ENCODE results near the gene LEFTY2. TPM values are rescaled to one million over a fixed set of nuclear protein-coding genes. Genes with fewer than 3 reads are reported as not detected.

LEFTY2 gene
- total and polyA plus RNA-seq, 7 donors: 0.03 to 1.2 (median 0.13) TPM; not detected in 2

GRCh38 chr1:225953315-225953714, 12.3 kb upstream of the LEFTY2 start:
- no peak overlapping the region for H3K4me3 ChIP-seq
- H3K9me3 ChIP-seq: no peaks in the 10 kb centered on the region
- H3K4me1 ChIP-seq: no peaks in the 10 kb centered on the region
- intact Hi-C loops (cut with DNase I): no loop called here
- ATAC-seq: no peak
- 82 to 90% (median 83%) methylated on average over 4 of the region's 4 CpGs for WGBS, 3 donors
- H3K27ac ChIP-seq: no peak overlapping the region
- no peaks in the 10 kb centered on the region for H3K36me3 ChIP-seq (ENCODE audit: insufficient read depth in 1 of 2, low read depth in 1 of 2)
- no peak for DNase-seq
- no peaks in the 10 kb centered on the region for H3K27me3 ChIP-seq (ENCODE audit: insufficient read depth in 3 of 3, low read length in 2 of 3)
- no peak for TF ChIP-seq CTCF (IDR thresholded peaks at IDR 0.05)

GRCh38 chr1:225950905-225951497, 10.0 kb upstream of the LEFTY2 start:
- no peaks in the 10 kb centered on the region for H3K9me3 ChIP-seq
- intact Hi-C loops (cut with DNase I): no loop called here
- no peak overlapping the region for H3K27ac ChIP-seq
- H3K36me3 ChIP-seq (ENCODE audit: insufficient read depth in 1 of 2, low read depth in 1 of 2): no peaks in the 10 kb centered on the region
- peaks cover 0 to 2% (median 2%) of the 10 kb centered on the region in 3 donors for H3K27me3 ChIP-seq (ENCODE audit: insufficient read depth in 3 of 3, low read length in 2 of 3)
- ATAC-seq (no peak), DNase-seq (no peak)
- 57 to 76% (median 62%) methylated on average over 9 of the region's 9 CpGs for WGBS, 3 donors
- no peak overlapping the region for H3K4me3 ChIP-seq
- no peaks in the 10 kb centered on the region for H3K4me1 ChIP-seq
- no peak for TF ChIP-seq CTCF (IDR thresholded peaks at IDR 0.05)

GRCh38 chr1:225949041-225949440, 8.0 kb upstream of the LEFTY2 start:
- H3K27me3 ChIP-seq (ENCODE audit: insufficient read depth in 3 of 3, low read length in 2 of 3): peaks cover 0 to 4% (median 2%) of the 10 kb centered on the region in 3 donors
- WGBS, 3 donors: 39 to 51% (median 43%) methylated on average over 6 of the region's 6 CpGs
- ATAC-seq: no peak
- DNase-seq: no peak
- no peak overlapping the region for H3K27ac ChIP-seq
- intact Hi-C loops (cut with DNase I): no loop called here
- no peak overlapping the region for H3K4me3 ChIP-seq
- no peak for TF ChIP-seq CTCF (IDR thresholded peaks at IDR 0.05)
- no peaks in the 10 kb centered on the region for H3K9me3 ChIP-seq
- H3K4me1 ChIP-seq: no peaks in the 10 kb centered on the region
- no peaks in the 10 kb centered on the region for H3K36me3 ChIP-seq (ENCODE audit: insufficient read depth in 1 of 2, low read depth in 1 of 2)

GRCh38 chr1:225946803-225947202, 5.8 kb upstream of the LEFTY2 start:
- intact Hi-C loops (cut with DNase I): no loop called here
- DNase-seq: no peak
- Histone ChIP-seq H3K27me3 (ENCODE audit: insufficient read depth in 3 of 3, low read length in 2 of 3) (peaks cover 0 to 4% (median 2%) of the 10 kb centered on the region in 3 donors), H3K4me3 (no peak overlapping the region), H3K9me3 (no peaks in the 10 kb centered on the region), H3K27ac (no peak overlapping the region), H3K36me3 (ENCODE audit: insufficient read depth in 1 of 2, low read depth in 1 of 2) (no peaks in the 10 kb centered on the region), H3K4me1 (no peaks in the 10 kb centered on the region)
- 94 to 97% (median 97%) methylated on average over 5 of the region's 5 CpGs for WGBS, 3 donors
- no peak for ATAC-seq
- TF ChIP-seq CTCF (IDR thresholded peaks at IDR 0.05): no peak

- 78 to 83% (median 79%) methylated on average over 4 of the region's 4 CpGs for WGBS, 3 donors
- Histone ChIP-seq H3K27ac (no peak overlapping the region), H3K27me3 (ENCODE audit: insufficient read depth in 3 of 3, low read length in 2 of 3) (peaks cover 0 to 4% (median 2%) of the 10 kb centered on the region in 3 donors), H3K36me3 (ENCODE audit: insufficient read depth in 1 of 2, low read depth in 1 of 2) (no peaks in the 10 kb centered on the region), H3K9me3 (no peaks in the 10 kb centered on the region), H3K4me1 (peaks cover 5% of the 10 kb centered on the region), H3K4me3 (no peak overlapping the region)
- intact Hi-C loops (cut with DNase I): no loop called here
- no peak for ATAC-seq
- no peak for TF ChIP-seq CTCF (IDR thresholded peaks at IDR 0.05)
- no peak for DNase-seq
Measured at GRCh38 chr1:225946082-225946620, 5.1 kb upstream of the LEFTY2 start.
